IPS-11a (cell line): ENCODE data around the gene TRABD2B.

Source experiments
- H3K4me3 ChIP-seq: one replicate; pipeline ENCODE4 v1.5.1; 2013; ENCODE audit warnings: low read depth, low read length, control low read depth

Gene TRABD2B

GRCh38 chr1:47711848-47712492, 285.2 kb downstream of the TRABD2B start:
- no peak overlapping the region for H3K4me3 ChIP-seq

- no peak overlapping the region for H3K4me3 ChIP-seq
Observed at GRCh38 chr1:47711184-47711847, 285.9 kb downstream of the TRABD2B start.
